ENCODE results near the gene RFX8. TPM values are rescaled to one million over a fixed set of nuclear protein-coding genes. Genes with fewer than 3 reads are reported as not detected.

RFX8 gene
- total RNA-seq, 1 experiment from 2014 or later = 0.77 TPM

DNA sequence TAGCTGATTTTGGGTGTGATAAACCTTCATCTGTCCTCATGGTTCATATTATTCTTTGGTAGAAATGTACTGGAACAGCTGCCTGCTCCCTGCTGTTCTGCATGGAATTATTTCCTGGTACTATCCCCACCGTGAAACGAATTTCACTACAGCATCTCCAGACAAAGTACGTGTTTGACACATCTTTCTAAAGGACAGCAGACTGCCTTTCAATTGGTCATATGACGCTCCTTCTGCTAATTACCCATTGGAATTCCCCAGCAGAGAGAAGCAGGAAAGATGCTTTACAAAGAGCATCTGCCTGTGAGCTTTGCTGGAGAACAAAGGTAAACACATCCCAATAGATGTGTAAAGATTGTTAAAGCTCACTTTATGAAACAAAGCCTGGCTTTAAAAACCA is 4.4 kb upstream of the RFX8 start:
- no peak overlapping the region for H2AFZ ChIP-seq (ENCODE audit: low read length)
- H3K27me3 ChIP-seq (ENCODE audit: low read length) = no peaks in the 10 kb centered on the region
- H3K4me1 ChIP-seq (ENCODE audit: insufficient read depth, low read length) = 0 out of 2 replicates have a peak, but pooled peaks cover 4% of the 10 kb centered on the region
- no peak for ATAC-seq
- BruUV-seq (replicated peaks) = no TSS peak
- H3K36me3 ChIP-seq (ENCODE audit: low read depth, low read length) = no peaks in the 10 kb centered on the region
- H4K20me1 ChIP-seq (ENCODE audit: low read length) = no peaks in the 10 kb centered on the region
- no peaks in the 10 kb centered on the region for H3K9me2 ChIP-seq (replicated peaks; ENCODE audit: low read length)
- DNase-seq = no peak
- H3K9ac ChIP-seq (ENCODE audit: low read length) = no peak overlapping the region
- H3K4me2 ChIP-seq (ENCODE audit: low read length) = no peak overlapping the region
- POLR2A ChIA-PET (ENCODE audit: unreplicated experiment) = no interaction called here
- no peaks in the 10 kb centered on the region for H3K79me2 ChIP-seq (ENCODE audit: low read length)
- H3K4me3 ChIP-seq (ENCODE audit: low read length) = no peak overlapping the region
- H3F3A ChIP-seq (ENCODE audit: low read length, unreplicated experiment) = no peaks in the 10 kb centered on the region
- TF ChIP-seq, protein P1, sequence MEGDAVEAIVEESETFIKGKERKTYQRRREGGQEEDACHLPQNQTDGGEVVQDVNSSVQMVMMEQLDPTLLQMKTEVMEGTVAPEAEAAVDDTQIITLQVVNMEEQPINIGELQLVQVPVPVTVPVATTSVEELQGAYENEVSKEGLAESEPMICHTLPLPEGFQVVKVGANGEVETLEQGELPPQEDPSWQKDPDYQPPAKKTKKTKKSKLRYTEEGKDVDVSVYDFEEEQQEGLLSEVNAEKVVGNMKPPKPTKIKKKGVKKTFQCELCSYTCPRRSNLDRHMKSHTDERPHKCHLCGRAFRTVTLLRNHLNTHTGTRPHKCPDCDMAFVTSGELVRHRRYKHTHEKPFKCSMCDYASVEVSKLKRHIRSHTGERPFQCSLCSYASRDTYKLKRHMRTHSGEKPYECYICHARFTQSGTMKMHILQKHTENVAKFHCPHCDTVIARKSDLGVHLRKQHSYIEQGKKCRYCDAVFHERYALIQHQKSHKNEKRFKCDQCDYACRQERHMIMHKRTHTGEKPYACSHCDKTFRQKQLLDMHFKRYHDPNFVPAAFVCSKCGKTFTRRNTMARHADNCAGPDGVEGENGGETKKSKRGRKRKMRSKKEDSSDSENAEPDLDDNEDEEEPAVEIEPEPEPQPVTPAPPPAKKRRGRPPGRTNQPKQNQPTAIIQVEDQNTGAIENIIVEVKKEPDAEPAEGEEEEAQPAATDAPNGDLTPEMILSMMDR (conservative IDR thresholded peaks at IDR 0.05; ENCODE audit: low read depth, low read length) = no peak
- TF ChIP-seq EZH2 (IDR thresholded peaks at IDR 0.05; ENCODE audit: low read length, unreplicated experiment) (no peak), EZH2phosphoT487 (IDR thresholded peaks at IDR 0.05; ENCODE audit: borderline replicate concordance, low read length) (no peak)
- H3K9me3 ChIP-seq (ENCODE audit: low read length) = no peaks in the 10 kb centered on the region
- CTCF ChIA-PET = no interaction called here
- no peak overlapping the region for H3K27ac ChIP-seq (ENCODE audit: low read length)
- intact Hi-C loops (cut with micrococcal nuclease) = no loop called here

GRCh38 chr2:101478181-101479001 is 3.5 kb upstream of the RFX8 start:
- ATAC-seq (no peak), DNase-seq (no peak)
- H3K36me3 ChIP-seq (ENCODE audit: low read depth, low read length) = no peaks in the 10 kb centered on the region
- peaks cover 11% of the 10 kb centered on the region; the same call in 1 of the 2 replicates for H3K4me1 ChIP-seq (ENCODE audit: insufficient read depth, low read length)
- no peaks in the 10 kb centered on the region for H3F3A ChIP-seq (ENCODE audit: low read length, unreplicated experiment)
- intact Hi-C loops (cut with micrococcal nuclease) = no loop called here
- TF ChIP-seq EZH2 (IDR thresholded peaks at IDR 0.05; ENCODE audit: low read length, unreplicated experiment) (no peak), EZH2phosphoT487 (IDR thresholded peaks at IDR 0.05; ENCODE audit: borderline replicate concordance, low read length) (no peak)
- TF ChIP-seq, protein P1 (conservative IDR thresholded peaks at IDR 0.05; ENCODE audit: low read depth, low read length) = no peak
- no peaks in the 10 kb centered on the region for H3K9me3 ChIP-seq (ENCODE audit: low read length)
- ChIA-PET POLR2A (ENCODE audit: unreplicated experiment) (no interaction called here), CTCF (no interaction called here)
- no peak overlapping the region for H3K4me3 ChIP-seq (ENCODE audit: low read length)
- H3K27me3 ChIP-seq (ENCODE audit: low read length) = no peaks in the 10 kb centered on the region
- H4K20me1 ChIP-seq (ENCODE audit: low read length) = no peaks in the 10 kb centered on the region
- H2AFZ ChIP-seq (ENCODE audit: low read length) = no peak overlapping the region
- no TSS peak for BruUV-seq (replicated peaks)
- H3K79me2 ChIP-seq (ENCODE audit: low read length) = no peaks in the 10 kb centered on the region
- no peaks in the 10 kb centered on the region for H3K9me2 ChIP-seq (replicated peaks; ENCODE audit: low read length)
- no peak overlapping the region for H3K9ac ChIP-seq (ENCODE audit: low read length)
- no peak overlapping the region for H3K27ac ChIP-seq (ENCODE audit: low read length)
- H3K4me2 ChIP-seq (ENCODE audit: low read length) = no peak overlapping the region

- no peak overlapping the region for H3K27ac ChIP-seq (ENCODE audit: low read length)
- TF ChIP-seq EZH2 (IDR thresholded peaks at IDR 0.05; ENCODE audit: low read length, unreplicated experiment) = no peak
- TF ChIP-seq, protein P1 (conservative IDR thresholded peaks at IDR 0.05; ENCODE audit: low read depth, low read length) = no peak
- no peak for TF ChIP-seq EZH2phosphoT487 (IDR thresholded peaks at IDR 0.05; ENCODE audit: borderline replicate concordance, low read length)
- no peak for ATAC-seq
- no peak overlapping the region for H3K4me3 ChIP-seq (ENCODE audit: low read length)
- no peaks in the 10 kb centered on the region for H3K79me2 ChIP-seq (ENCODE audit: low read length)
- no peak for DNase-seq
- H2AFZ ChIP-seq (ENCODE audit: low read length) = no peak overlapping the region
- no peak overlapping the region for H3K4me2 ChIP-seq (ENCODE audit: low read length)
- no TSS peak for BruUV-seq (replicated peaks)
- H3K4me1 ChIP-seq (ENCODE audit: insufficient read depth, low read length) = peaks cover 11% of the 10 kb centered on the region; the same call in 1 of the 2 replicates
- CTCF ChIA-PET = no interaction called here
- no peaks in the 10 kb centered on the region for H3K9me3 ChIP-seq (ENCODE audit: low read length)
- H4K20me1 ChIP-seq (ENCODE audit: low read length) = no peaks in the 10 kb centered on the region
- no peak overlapping the region for H3K9ac ChIP-seq (ENCODE audit: low read length)
- no peaks in the 10 kb centered on the region for H3K36me3 ChIP-seq (ENCODE audit: low read depth, low read length)
- H3F3A ChIP-seq (ENCODE audit: low read length, unreplicated experiment) = no peaks in the 10 kb centered on the region
- H3K27me3 ChIP-seq (ENCODE audit: low read length) = no peaks in the 10 kb centered on the region
- intact Hi-C loops (cut with micrococcal nuclease) = no loop called here
- no peaks in the 10 kb centered on the region for H3K9me2 ChIP-seq (replicated peaks; ENCODE audit: low read length)
- POLR2A ChIA-PET (ENCODE audit: unreplicated experiment) = no interaction called here
These were observed 2.6 kb upstream of the RFX8 start for GRCh38 chr2:101477556-101477955.

All from PC-3 (cell line).